Keratinocyte (primary cell): Measurements from ENCODE around the gene HOXD8. TPM values are rescaled to one million over a fixed set of nuclear protein-coding genes. Genes with fewer than 3 reads are reported as not detected.

ENCODE experiments used
- DNase-seq: peaks from one replicate; pipeline ENCODE4 v3.0.0-alpha.2; 2011; ENCODE audit warnings: low read depth, missing footprints, low spot score
- FAIRE-seq: peaks from 2 replicates; lab custom pipeline; 2011; peaks lifted over from hg19 to GRCh38; lab: Jason Lieb, UNC
- H2AFZ ChIP-seq: 2 replicates; pipeline ENCODE4 v1.6.0; 2012; ENCODE audit warnings: low read length, control low read depth, inconsistent platforms; ENCODE audit not compliant: control insufficient read depth
- H3K27ac ChIP-seq: 2 replicates; pipeline ENCODE4 v1.5.1; 2011; ENCODE audit warnings: low read length; ENCODE audit not compliant: control insufficient read depth, insufficient read depth
- H3K27me3 ChIP-seq: 3 replicates; pipeline ENCODE4 v1.6.0; 2011; ENCODE audit warnings: low read length; ENCODE audit not compliant: control insufficient read depth, insufficient read depth; ENCODE audit errors: extremely low read depth
- H3K36me3 ChIP-seq, 2 experiments: 2 replicates in 1 of 2; 3 replicates in 1 of 2; pipeline ENCODE4 v1.5.1; 2011; ENCODE audit warnings: low read length in 2 of 2, mild to moderate bottlenecking in 1 of 2; ENCODE audit not compliant: control insufficient read depth in 2 of 2, insufficient read depth in 2 of 2; ENCODE audit errors: extremely low read depth in 1 of 2
- H3K4me1 ChIP-seq: 3 replicates; pipeline ENCODE4 v1.5.1; 2011; ENCODE audit warnings: low read length; ENCODE audit not compliant: control insufficient read depth, insufficient read depth; ENCODE audit errors: extremely low read depth
- H3K4me2 ChIP-seq: 3 replicates; pipeline ENCODE4 v1.6.0; 2011; ENCODE audit warnings: low read depth, low read length; ENCODE audit not compliant: control insufficient read depth, insufficient read depth; ENCODE audit errors: extremely low read depth
- H3K4me3 ChIP-seq, 3 experiments: fragments of 200-600 bp in 1 of 3; sonication (generic) in 1 of 3; 2 replicates in 2 of 3; 3 replicates in 1 of 3; pipeline ENCODE4 v1.5.1; 2011 to 2016; ENCODE audit warnings: low read length in 3 of 3, mild to moderate bottlenecking in 3 of 3, control low read depth in 2 of 3, inconsistent platforms in 1 of 3, low read depth in 1 of 3, mixed read lengths in 1 of 3, mixed run types in 1 of 3, moderate library complexity in 1 of 3; ENCODE audit not compliant: control insufficient read depth in 2 of 3, insufficient read depth in 2 of 3; ENCODE audit errors: extremely low read depth in 1 of 3
- H3K79me2 ChIP-seq: 2 replicates; pipeline ENCODE4 v1.6.0; 2012; ENCODE audit warnings: low read length; ENCODE audit not compliant: control insufficient read depth, insufficient read depth
- H3K9ac ChIP-seq: 3 replicates; pipeline ENCODE4 v1.6.0; 2011; ENCODE audit warnings: low read length; ENCODE audit not compliant: control insufficient read depth, insufficient read depth; ENCODE audit errors: extremely low read depth
- H3K9me1 ChIP-seq: 3 replicates; pipeline ENCODE4 v1.6.0; 2011; ENCODE audit warnings: low read length; ENCODE audit not compliant: control insufficient read depth, insufficient read depth; ENCODE audit errors: extremely low read depth
- H3K9me3 ChIP-seq: 2 replicates; pipeline ENCODE4 v1.5.1; 2012; ENCODE audit warnings: low read depth, low read length; ENCODE audit not compliant: control insufficient read depth
- H4K20me1 ChIP-seq: 3 replicates; pipeline ENCODE4 v1.6.0; 2011; ENCODE audit warnings: low read length; ENCODE audit not compliant: control insufficient read depth, insufficient read depth; ENCODE audit errors: extremely low read depth
- CTCF ChIP-seq, 3 experiments: IDR thresholded peaks in 1 of 3; conservative IDR thresholded peaks in 1 of 3; optimal IDR thresholded peaks in 1 of 3; 2 replicates in 2 of 3; 3 replicates in 1 of 3; pipeline versions ENCODE3 to v1.5.1; 2011; ENCODE audit warnings: low read length in 3 of 3, mild to moderate bottlenecking in 3 of 3, moderate library complexity in 2 of 3, control low read depth in 1 of 3, inconsistent platforms in 1 of 3; ENCODE audit not compliant: insufficient read depth in 2 of 3; ENCODE audit errors: extremely low read depth in 1 of 3
- EZH2 ChIP-seq: IDR thresholded peaks from one replicate; pipeline ENCODE4 v1.6.1; 2012; ENCODE audit warnings: inconsistent platforms, mild to moderate bottlenecking, low read length, moderate library complexity
- dilution Hi-C: fragments of 300-500 bp; cut with MboI; formaldehyde crosslinking; loops from one replicate; pipeline ENCODE4 v1.7.0; 2020; ENCODE audit warnings: low sequenced_read_pairs; ENCODE audit not compliant: extremely low pct_ligation_motif_present
- polyA plus RNA-seq, 5 experiments: library from polyadenylated mRNA; depleted of rRNA in 3 of 5; stranded (reverse) in 3 of 5; stranded (forward) in 1 of 5; unstranded in 1 of 5; fragments of >200 nt; gene quantifications; 1 replicate in 1 of 5; 2 replicates in 3 of 5; 3 replicates in 1 of 5; pipeline versions ENCODE4 v1.2.1 to v1.2.3, GENCODE V29; 2011 to 2012; ENCODE audit warnings: missing spikeins in 2 of 5, low read depth in 1 of 5, low replicate concordance in 1 of 5

The HOXD8 gene
- polyA plus RNA-seq, 1 donor (not counting 4 experiments of a cell fraction or from before 2014, with no cell fraction given), result not detected

GRCh38 chr2:176132205-176133171 lies 3.0 kb downstream of the HOXD8 start:
- TF ChIP-seq CTCF (optimal IDR thresholded peaks at IDR 0.05 in 1 of 3, IDR thresholded peaks at IDR 0.05 in 1 of 3, conservative IDR thresholded peaks at IDR 0.05 in 1 of 3; ENCODE audit: extremely low read depth in 1 of 3, insufficient read depth in 2 of 3, low read length in 3 of 3) (no peak), EZH2 (peak; percentile 34)
- Histone ChIP-seq H2AFZ (no peak overlapping the region), H3K4me3 (no peak overlapping the region), H3K36me3 (no peaks in the 10 kb centered on the region), H3K4me1 (no peaks in the 10 kb centered on the region), H3K4me2 (no peak overlapping the region), H3K9ac (no peak overlapping the region), H3K9me1 (no peaks in the 10 kb centered on the region), H3K27ac (no peak overlapping the region), H3K9me3 (no peaks in the 10 kb centered on the region), H3K79me2 (no peaks in the 10 kb centered on the region), H3K27me3 (peaks cover 97% of the 10 kb centered on the region), H4K20me1 (no peaks in the 10 kb centered on the region)
- DNase-seq (no peak), FAIRE-seq (no peak)
- dilution Hi-C loops, result no loop called here

GRCh38 chr2:176133389-176133788 lies 3.9 kb downstream of the HOXD8 start:
- Histone ChIP-seq H3K27me3 (peaks cover 94% of the 10 kb centered on the region), H3K9ac (no peak overlapping the region), H3K4me1 (no peaks in the 10 kb centered on the region), H3K9me3 (no peaks in the 10 kb centered on the region), H3K4me2 (no peak overlapping the region), H3K27ac (no peak overlapping the region), H3K9me1 (no peaks in the 10 kb centered on the region), H3K79me2 (no peaks in the 10 kb centered on the region), H2AFZ (no peak overlapping the region), H3K4me3 (no peak overlapping the region), H3K36me3 (no peaks in the 10 kb centered on the region), H4K20me1 (no peaks in the 10 kb centered on the region)
- FAIRE-seq (no peak), DNase-seq (no peak)
- dilution Hi-C loops, result no loop called here
- TF ChIP-seq CTCF (optimal IDR thresholded peaks at IDR 0.05 in 1 of 3, IDR thresholded peaks at IDR 0.05 in 1 of 3, conservative IDR thresholded peaks at IDR 0.05 in 1 of 3; ENCODE audit: extremely low read depth in 1 of 3, insufficient read depth in 2 of 3, low read length in 3 of 3) (no peak), EZH2 (peak; percentile 36)
